TTC549 (cell line): ENCODE results near the gene KRTAP5-2.
"Not testable (repeated sequence)": the region's sequence is repeated elsewhere in the genome, so short reads cannot be mapped to it uniquely, and the experiment has no call there.

Experiments used
- FAIRE-seq: peaks from 2 replicates; lab custom pipeline; 2012; peaks lifted over from hg19 to GRCh38; lab: Jason Lieb, UNC

Gene KRTAP5-2

GRCh38 chr11:1628506-1629325 is 30.6 kb upstream of the KRTAP5-2 start:
- no peak for FAIRE-seq

DNA sequence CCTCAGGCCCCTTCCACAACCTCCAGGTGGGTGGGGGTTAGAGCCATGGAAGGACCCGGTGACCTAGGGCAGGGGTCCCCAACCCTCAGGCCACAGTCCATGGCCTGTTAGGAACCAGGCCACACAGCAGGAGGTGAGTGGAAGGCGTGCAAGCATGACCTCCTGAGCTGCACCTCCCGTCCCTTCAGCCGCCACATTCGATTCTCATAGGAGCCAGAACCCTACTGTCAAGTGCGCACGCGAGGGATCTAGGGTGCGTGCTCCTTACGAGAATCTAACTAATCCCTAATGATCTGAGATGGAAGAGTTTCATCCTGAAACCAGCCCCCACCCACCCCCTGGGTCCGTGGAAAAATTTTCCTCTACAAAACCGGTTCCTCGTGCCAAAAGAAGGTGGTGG is 27.4 kb upstream of the KRTAP5-2 start:
- FAIRE-seq: no peak

DNA sequence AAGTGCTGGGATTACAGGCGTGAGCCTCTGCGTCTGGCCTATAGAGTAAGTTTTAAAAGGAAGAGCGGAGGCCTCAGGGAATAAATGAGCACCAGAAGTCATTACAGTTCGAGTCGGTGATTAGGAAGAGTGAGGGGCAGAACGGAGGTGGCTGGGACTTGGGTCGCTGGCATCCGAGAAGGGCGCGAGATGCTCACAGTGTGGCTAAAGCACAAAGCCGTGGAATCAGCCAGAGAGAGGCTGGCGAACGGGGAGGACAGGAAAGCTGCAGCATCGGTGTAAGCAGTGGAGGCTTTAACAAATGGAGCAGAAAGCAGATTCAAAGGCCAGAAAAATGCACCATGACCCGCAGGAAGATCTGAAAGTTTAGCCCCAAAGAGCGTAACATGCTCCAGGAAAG is 26.5 kb upstream of the KRTAP5-2 start:
- FAIRE-seq: no peak

- no peak for FAIRE-seq
These were observed 25.6 kb upstream of the KRTAP5-2 start for GRCh38 chr11:1623716-1624115.

DNA sequence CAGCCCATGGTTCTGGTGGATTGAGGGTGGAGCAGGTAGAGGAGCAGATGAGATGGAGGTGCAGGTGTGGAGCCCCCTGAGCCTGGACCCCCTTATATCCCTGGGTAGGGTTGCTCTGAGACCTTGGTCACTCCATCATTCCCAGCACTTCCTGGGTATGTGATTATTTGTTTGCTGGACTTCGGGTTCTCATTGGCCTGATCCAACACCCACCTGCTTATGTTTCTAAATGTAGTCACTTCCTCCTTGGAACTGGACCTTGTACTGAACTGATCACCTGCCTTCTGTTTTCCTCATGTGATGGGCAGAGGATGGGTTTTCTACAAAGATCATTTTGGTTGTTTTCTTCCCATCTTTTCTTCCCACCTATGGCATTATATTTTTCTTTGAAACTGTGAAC is 24.0 kb upstream of the KRTAP5-2 start, which contains the start of gene KRTAP5-4:
Gene KRTAP5-4, minus strand, starts transcription at position 53 of the 400 bp plus-strand sequence. Its CDS starts 45 bp downstream, at position 8.
- no peak for FAIRE-seq

DNA sequence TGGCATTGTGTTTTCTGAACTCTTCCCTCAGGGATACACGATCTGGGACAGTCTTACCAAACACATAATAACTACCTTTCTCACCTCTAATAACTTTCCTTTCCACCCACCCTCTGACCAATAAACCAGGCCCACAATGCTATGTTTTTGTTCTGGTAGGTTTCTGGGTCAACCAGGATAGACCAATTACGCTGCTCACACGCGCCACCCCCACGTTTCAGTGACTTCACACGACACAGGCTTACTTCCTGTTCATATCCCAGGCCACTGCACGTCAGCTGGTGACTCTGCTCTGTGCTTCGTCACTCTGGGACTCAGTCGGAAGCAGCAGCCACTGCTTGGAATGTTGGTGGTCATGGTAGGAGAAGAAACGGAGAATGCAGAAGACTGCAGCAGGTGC is 21.4 kb upstream of the KRTAP5-2 start:
- FAIRE-seq: no peak

DNA sequence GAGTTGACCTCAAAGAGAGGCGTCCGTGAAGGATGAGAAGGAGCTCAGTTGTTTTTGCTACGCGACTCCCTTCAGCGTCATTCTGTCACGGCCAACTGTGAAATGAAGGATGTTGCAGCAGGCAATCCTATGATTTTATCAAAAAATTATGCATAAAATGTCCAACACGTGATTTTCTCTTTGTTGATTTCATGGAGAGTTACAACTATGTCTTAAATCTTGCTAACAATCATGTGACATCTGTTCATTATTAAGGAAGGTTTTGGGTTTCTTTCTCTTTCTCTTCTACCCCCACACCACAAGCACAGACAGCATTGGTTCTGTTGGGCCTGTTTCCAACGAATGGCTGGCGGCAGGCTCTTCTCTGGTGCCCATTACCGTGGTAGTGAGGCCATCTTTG is 20.1 kb upstream of the KRTAP5-2 start:
- FAIRE-seq: no peak

DNA sequence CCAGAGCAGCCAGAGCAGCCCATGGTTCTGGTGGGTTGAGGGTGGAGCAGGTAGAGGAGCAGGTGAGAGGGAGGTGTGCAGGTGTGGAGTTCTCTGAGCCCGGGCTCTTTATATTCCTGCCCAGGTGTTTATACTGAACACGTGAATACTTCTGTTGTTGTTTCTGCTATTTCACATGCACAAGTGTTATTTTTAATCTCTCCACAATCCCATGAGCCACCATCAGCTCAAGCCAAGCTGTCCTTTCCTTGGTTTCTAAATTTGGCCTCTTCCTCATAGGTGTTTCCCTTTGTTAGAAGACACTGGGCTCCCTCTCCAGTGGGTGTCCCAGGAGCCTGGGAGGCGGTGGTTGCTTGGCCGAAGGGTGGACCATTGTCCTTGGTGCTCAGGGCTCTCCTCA is 10.3 kb upstream of the KRTAP5-2 start, which contains the start of gene KRTAP5-3:
Gene KRTAP5-3, minus strand, starts transcription at position 101 of the 400 bp plus-strand sequence. Its CDS starts 78 bp downstream, at position 23.
- FAIRE-seq: no peak

DNA sequence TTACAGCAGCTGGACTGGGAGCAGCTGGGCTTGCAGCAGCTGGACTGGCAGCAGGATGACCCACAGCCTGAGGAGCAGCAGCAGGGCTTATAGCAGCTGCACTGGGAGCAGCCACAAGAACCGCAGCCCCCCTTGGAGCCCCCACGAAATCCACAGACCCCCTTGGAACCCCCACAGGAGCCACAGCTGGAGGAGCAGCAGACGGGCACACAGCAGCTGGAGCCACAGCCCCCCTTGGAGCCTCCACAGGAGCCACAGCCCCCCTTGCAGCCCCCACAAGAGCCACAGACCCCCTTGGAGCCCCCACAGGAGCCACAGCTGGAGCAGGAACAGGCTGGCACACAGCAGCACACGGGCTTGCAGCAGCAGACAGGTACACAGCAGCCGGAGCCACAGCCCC is 9.8 kb upstream of the KRTAP5-2 start:
- not testable (repeated sequence) for FAIRE-seq

DNA sequence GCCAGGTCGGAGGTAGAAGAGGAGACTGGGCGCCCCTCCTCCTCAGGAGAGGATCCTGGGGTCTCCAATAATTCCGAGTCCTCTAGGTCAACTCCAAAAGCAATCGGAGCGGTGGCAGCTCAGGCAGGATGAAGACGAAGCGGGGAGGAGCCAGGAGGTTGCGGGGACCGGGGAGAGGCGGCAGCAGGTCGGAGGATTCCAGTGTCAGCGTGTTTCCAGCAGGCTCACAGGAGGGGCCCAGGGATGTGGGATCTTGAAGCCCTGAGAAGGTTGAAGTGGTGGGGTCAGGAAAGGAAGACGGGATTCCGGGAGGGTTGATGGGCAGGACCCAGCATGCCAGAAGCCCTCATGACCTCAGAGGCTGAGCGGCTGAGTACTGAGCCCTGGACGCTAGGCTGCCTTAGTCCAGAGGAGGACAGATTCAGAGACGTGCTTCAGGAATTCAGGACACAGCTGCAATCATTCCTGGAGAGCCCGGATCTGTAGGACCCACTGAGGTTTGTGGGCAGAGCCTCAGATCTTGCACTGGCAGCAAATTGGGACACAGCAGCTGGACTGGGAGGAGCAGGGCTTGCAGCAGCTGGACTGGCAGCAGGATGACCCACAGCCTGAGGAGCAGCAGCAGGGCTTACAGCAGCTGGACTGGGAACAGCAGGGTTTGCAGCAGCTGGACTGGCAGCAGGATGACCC is 9.2 kb upstream of the KRTAP5-2 start:
- not testable (repeated sequence) for FAIRE-seq

GRCh38 chr11:1605923-1606322 is 7.8 kb upstream of the KRTAP5-2 start:
- not testable (repeated sequence) for FAIRE-seq

DNA sequence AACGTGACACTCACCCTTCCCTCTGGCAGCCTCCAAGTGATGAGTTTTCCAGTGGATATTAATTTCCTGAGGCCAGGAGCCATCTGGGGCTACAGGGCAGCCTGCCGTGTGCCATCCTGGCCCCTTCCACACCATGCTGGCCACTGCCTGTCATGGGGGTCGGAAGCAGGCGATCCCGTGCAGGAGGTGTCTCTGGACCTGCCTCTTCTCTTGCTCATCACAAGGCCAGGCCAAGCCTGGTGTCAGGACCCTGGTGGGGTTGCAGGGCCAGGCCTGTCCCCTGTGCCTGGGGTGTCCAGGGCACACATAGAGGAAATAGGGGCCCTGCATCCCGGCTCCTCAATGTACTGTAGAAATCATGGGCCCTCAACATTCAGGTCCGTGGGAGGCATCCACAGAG is 6.6 kb upstream of the KRTAP5-2 start:
- FAIRE-seq: no peak

- FAIRE-seq: no peak
These were observed 6.1 kb upstream of the KRTAP5-2 start for GRCh38 chr11:1604181-1604580.

- FAIRE-seq: no peak
These were observed 5.5 kb upstream of the KRTAP5-2 start for GRCh38 chr11:1603629-1604028.

- FAIRE-seq: not testable (repeated sequence)
These were observed 3.6 kb upstream of the KRTAP5-2 start for GRCh38 chr11:1601663-1602062.

DNA sequence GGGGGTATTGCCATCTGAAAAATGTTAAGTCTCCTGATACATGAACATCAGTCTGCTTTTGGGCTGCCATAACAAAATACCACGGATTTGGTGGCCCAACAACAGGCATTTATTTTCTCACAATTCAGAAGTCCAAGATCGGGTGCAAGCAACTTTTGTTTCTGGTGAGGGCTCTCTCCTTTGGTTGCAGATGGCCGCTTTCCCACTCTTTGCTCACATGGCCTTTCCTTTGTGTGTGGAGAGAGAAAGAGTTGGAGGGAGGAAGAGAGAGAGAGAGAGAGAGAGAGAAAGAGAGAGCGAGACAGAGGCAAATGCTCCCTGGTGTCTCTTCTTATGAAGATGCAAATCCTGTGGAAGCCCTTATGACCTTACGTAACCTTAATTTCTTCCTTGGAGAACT is 2.5 kb upstream of the KRTAP5-2 start:
- no peak for FAIRE-seq

GRCh38 chr11:1598816-1599215 is 722 bp upstream of the KRTAP5-2 start:
- FAIRE-seq: no peak

DNA sequence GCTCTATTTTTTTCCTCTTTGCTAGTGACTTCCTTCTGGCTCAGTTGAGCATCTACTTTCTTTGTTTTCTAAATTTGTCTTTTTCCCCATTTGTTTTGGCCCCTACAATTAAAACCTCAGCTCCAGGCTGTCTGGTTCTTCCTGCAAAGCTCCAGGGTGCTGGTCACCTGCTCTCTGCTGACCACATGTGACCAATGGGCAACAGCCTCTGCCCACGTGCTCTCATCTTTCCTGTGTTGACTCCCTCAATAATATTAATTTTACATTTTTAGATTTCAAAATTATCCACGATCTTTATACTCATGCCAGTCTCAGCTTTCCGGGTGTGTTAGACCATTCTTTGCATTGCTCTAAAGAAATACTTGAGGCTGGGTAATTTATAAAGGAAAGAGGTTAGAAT is 312 bp upstream of the KRTAP5-2 start:
- FAIRE-seq: not testable (repeated sequence)

DNA sequence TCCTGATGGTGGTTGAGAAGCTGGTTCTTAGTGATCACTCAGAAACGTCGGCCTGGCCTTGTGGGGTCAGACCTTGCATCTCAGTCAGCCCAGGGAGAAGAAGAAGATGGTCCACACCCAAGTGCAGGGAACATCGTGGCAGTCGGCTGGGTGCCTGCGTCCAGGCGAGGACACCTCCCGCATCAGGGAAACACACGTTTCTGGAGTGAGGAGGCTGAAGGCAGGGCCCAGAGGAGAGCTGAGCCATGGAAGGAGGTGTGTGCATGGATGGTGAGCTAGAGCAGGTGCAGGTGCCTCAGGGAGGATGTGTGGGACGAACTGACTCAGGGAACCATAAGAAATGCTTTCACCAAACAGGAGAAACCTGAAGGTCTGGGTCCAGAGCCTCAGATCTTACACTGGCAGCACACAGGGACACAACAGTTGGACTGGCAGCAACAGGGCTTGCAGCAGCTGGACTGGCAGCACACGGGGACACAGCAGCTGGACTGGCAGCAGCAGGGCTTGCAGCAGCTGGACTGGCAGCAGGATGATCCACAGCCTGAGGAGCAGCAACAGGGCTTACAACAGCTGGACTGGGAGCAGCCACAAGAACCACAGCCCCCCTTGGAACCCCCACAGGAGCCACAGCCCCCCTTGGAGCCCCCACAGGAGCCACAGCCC is 632 bp downstream of the KRTAP5-2 start:
- FAIRE-seq: no peak

GRCh38 chr11:1596576-1597121 is 1.4 kb downstream of the KRTAP5-2 start:
- FAIRE-seq: not testable (repeated sequence)

DNA sequence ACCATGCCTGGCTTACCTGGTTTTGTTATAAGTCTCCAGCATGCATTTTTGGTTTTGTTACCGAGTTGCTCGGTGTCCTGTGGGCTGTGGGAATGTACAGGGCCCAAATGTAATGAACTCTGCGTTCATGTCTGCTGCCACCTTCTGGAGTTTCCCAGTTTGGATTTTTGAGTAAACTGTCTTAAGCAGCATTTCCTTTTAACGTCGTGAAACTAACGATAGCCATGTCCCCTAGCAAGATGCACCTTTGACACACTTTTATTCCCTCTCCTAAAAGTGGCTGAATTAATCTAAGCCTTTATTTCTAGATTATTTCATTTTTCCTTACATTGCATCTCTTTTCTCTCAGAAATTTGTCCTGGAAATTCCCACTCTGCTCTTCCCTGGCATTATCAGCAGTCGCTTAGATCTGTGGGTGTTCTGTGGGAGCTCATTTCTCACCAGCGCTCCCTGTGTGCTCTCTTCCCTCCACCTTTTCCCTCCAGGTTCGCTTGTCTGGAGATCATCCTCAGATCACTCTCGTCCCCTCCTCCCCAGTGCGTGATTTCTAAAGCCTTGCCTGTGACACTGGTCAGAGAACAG is 2.0 kb downstream of the KRTAP5-2 start:
- peak; percentile 65 for FAIRE-seq

GRCh38 chr11:1592628-1593027 is 5.5 kb downstream of the KRTAP5-2 start:
- no peak for FAIRE-seq
